ENCODE data around the gene ZNRF3. TPM values are rescaled to one million over a fixed set of nuclear protein-coding genes. Genes with fewer than 3 reads are reported as not detected.

Gene ZNRF3
- total RNA-seq, 1 donor from 2014 or later: 12.1 TPM

- no peak for DNase-seq (ENCODE audit: low spot score)
These were observed 22.0 kb downstream of the ZNRF3 start for GRCh38 chr22:28905256-28905832.

GRCh38 chr22:28906312-28906711 is 22.9 kb downstream of the ZNRF3 start:
- peak; percentile 24 for DNase-seq (ENCODE audit: low spot score)

GRCh38 chr22:28907311-28908008 is 24.1 kb downstream of the ZNRF3 start:
- DNase-seq (ENCODE audit: low spot score): peak; percentile 16

GRCh38 chr22:28908810-28909209 is 25.4 kb downstream of the ZNRF3 start:
- DNase-seq (ENCODE audit: low spot score): peak; percentile 12

- peak; percentile 16 for DNase-seq (ENCODE audit: low spot score)
These were observed 26.0 kb downstream of the ZNRF3 start for GRCh38 chr22:28909375-28909774.

GRCh38 chr22:28910569-28911303 is 27.4 kb downstream of the ZNRF3 start:
- no peak for DNase-seq (ENCODE audit: low spot score)

GRCh38 chr22:28911304-28911690 is 27.9 kb downstream of the ZNRF3 start:
- DNase-seq (ENCODE audit: low spot score): no peak

GRCh38 chr22:28911777-28912669 is 28.7 kb downstream of the ZNRF3 start:
- DNase-seq (ENCODE audit: low spot score): peak; percentile 22

GRCh38 chr22:28914201-28914600 is 30.8 kb downstream of the ZNRF3 start:
- DNase-seq (ENCODE audit: low spot score): no peak

GRCh38 chr22:28915969-28916368 is 32.6 kb downstream of the ZNRF3 start:
- DNase-seq (ENCODE audit: low spot score): peak; percentile 2

GRCh38 chr22:28917747-28918549 is 34.6 kb downstream of the ZNRF3 start:
- peak; percentile 65 for DNase-seq (ENCODE audit: low spot score)

GRCh38 chr22:28918550-28919271 is 35.3 kb downstream of the ZNRF3 start:
- peak; percentile 41 for DNase-seq (ENCODE audit: low spot score)

- peak; percentile 83 for DNase-seq (ENCODE audit: low spot score)
These were observed 37.6 kb downstream of the ZNRF3 start for GRCh38 chr22:28920757-28921584.

GRCh38 chr22:28921585-28921879 is 38.2 kb downstream of the ZNRF3 start:
- DNase-seq (ENCODE audit: low spot score): no peak

GRCh38 chr22:28922540-28923244 is 39.3 kb downstream of the ZNRF3 start:
- peak; percentile 20 for DNase-seq (ENCODE audit: low spot score)

GRCh38 chr22:28923826-28924732 is 40.7 kb downstream of the ZNRF3 start:
- DNase-seq (ENCODE audit: low spot score): no peak

GRCh38 chr22:28925916-28926315 is 42.5 kb downstream of the ZNRF3 start:
- DNase-seq (ENCODE audit: low spot score): no peak

All from mesenteric fat pad (tissue), 1 donor.